GM12878 (cell line): ENCODE data around the gene IKZF1. TPM values are rescaled to one million over a fixed set of nuclear protein-coding genes. Genes with fewer than 3 reads are reported as not detected.

ENCODE experiments used
- ATF2 ChIP-seq: IDR thresholded peaks from 2 replicates; pipeline ENCODE4 v1.6.1; 2012; ENCODE audit warnings: low read length, inconsistent platforms
- BHLHE40 ChIP-seq, 2 experiments: fragments of 450-650 bp in 1 of 2; IDR thresholded peaks; 2 replicates each; pipeline ENCODE4 v1.6.1; 2011 to 2017; ENCODE audit warnings: low read depth in 2 of 2, borderline replicate concordance in 1 of 2, improper control_type of control experiment in 1 of 2, low read length in 1 of 2, mild to moderate bottlenecking in 1 of 2
- BRCA1 ChIP-seq: IDR thresholded peaks from 2 replicates; pipeline ENCODE4 v1.6.1; 2011; ENCODE audit warnings: low read depth, low read length, improper control_type of control experiment
- CBFB ChIP-seq: IDR thresholded peaks from 2 replicates; pipeline ENCODE4 v1.6.1; 2016; ENCODE audit warnings: antibody characterized with exemption, low read depth
- DPF2 ChIP-seq: fragments of 450-650 bp; IDR thresholded peaks from 2 replicates; pipeline ENCODE4 v1.6.1; 2017; ENCODE audit warnings: mild to moderate bottlenecking
- E4F1 ChIP-seq: fragments of 450-650 bp; IDR thresholded peaks from 2 replicates; pipeline ENCODE4 v1.6.1; 2018; ENCODE audit warnings: borderline replicate concordance, mild to moderate bottlenecking; ENCODE audit not compliant: partially characterized antibody
- EED ChIP-seq: sonication (generic); IDR thresholded peaks from 2 replicates; pipeline ENCODE4 v1.6.1; 2016; ENCODE audit warnings: antibody characterized with exemption, low read depth
- FOXM1 ChIP-seq: IDR thresholded peaks from 2 replicates; pipeline ENCODE4 v1.6.1; 2012; ENCODE audit warnings: low read depth, mild to moderate bottlenecking, inconsistent platforms, low read length, moderate library complexity
- IKZF2 ChIP-seq, 2 experiments: fragments of 450-650 bp; IDR thresholded peaks; 2 replicates each; pipeline ENCODE4 v1.6.1; 2017; ENCODE audit warnings: mild to moderate bottlenecking in 2 of 2, moderate library complexity in 2 of 2
- KDM1A ChIP-seq: fragments of 200-600 bp; sonication (generic); IDR thresholded peaks from 2 replicates; pipeline ENCODE4 v1.6.1; 2016; ENCODE audit warnings: borderline replicate concordance
- NBN ChIP-seq: fragments of 450-650 bp; IDR thresholded peaks from 2 replicates; pipeline ENCODE4 v1.6.1; 2016
- NR2F1 ChIP-seq: fragments of 450-650 bp; conservative IDR thresholded peaks from 2 replicates; pipeline ENCODE4 v1.6.1; 2017; ENCODE audit warnings: mild to moderate bottlenecking
- POLR2A ChIP-seq: IDR thresholded peaks from 2 replicates; pipeline ENCODE4 v1.6.1; 2011; ENCODE audit warnings: low read depth, mild to moderate bottlenecking, low read length
- RCOR1 ChIP-seq: conservative IDR thresholded peaks from 2 replicates; pipeline ENCODE4 v1.6.1; 2012; ENCODE audit warnings: low read depth, low read length, improper control_type of control experiment
- RELB ChIP-seq: fragments of 450-650 bp; IDR thresholded peaks from 2 replicates; pipeline ENCODE4 v1.6.1; 2017; ENCODE audit warnings: low read depth, mild to moderate bottlenecking, moderate library complexity
- ZNF274 ChIP-seq: IDR thresholded peaks from one replicate; pipeline ENCODE4 v1.8.0; 2011; ENCODE audit not compliant: insufficient read length, insufficient read depth
- ZNF687 ChIP-seq: fragments of 450-650 bp; IDR thresholded peaks from 2 replicates; pipeline ENCODE4 v1.6.1; 2017; ENCODE audit warnings: mild to moderate bottlenecking, moderate library complexity
- polyA plus RNA-seq, 11 experiments: library from polyadenylated mRNA; depleted of rRNA in 4 of 11; unstranded in 6 of 11; stranded (reverse) in 5 of 11; fragments of >200 nt; fragmentation: Nextera tagmentation in 4 of 11; fragmentation: Illumina TruSeq in 1 of 11; extraction: Ambion mirVana in 4 of 11; extraction: Trizol in 1 of 11; gene quantifications; 1 replicate in 1 of 11; 2 replicates in 10 of 11; pipeline versions ENCODE4 v1.2.1 to v1.2.3, GENCODE V29; 2011 to 2016; ENCODE audit warnings: inconsistent platforms in 2 of 11, missing spikeins in 2 of 11, low read depth in 1 of 11
- total RNA-seq, 4 experiments: library from RNA; depleted of rRNA in 3 of 4; stranded (reverse); fragments of >200 nt in 3 of 4; fragmentation: Illumina TruSeq in 1 of 4; extraction: Trizol in 1 of 4; gene quantifications; 2 replicates each; pipeline versions ENCODE4 v1.2.1 to v1.2.3, GENCODE V29; 2013 to 2021

Gene IKZF1
- total and polyA plus RNA-seq, 10 of the 15 experiments (the other 5 are each of a cell fraction or from before 2014, with no cell fraction given) = 27.2 to 125 (median 71.6) TPM

GRCh38 chr7:50308532-50309385 is 4.2 kb downstream of the IKZF1 start (continued):
- TF ChIP-seq BRCA1 = no peak
- TF ChIP-seq IKZF2 (IDR thresholded peaks at IDR 0.05) = peak; percentile 74 to 78
- TF ChIP-seq ATF2 = no peak
- TF ChIP-seq BHLHE40 (IDR thresholded peaks at IDR 0.05; ENCODE audit: borderline replicate concordance in 1 of 2, low read depth in 2 of 2, low read length in 1 of 2) = no peak
- 0 out of 2 replicates have a peak, but pooled peaks have one; percentile 10 for TF ChIP-seq ZNF687
- TF ChIP-seq NR2F1 = no peak
- TF ChIP-seq POLR2A = peak; percentile 37; the same call in 1 of the 2 replicates
- no peak for TF ChIP-seq KDM1A
- no peak; the same call in 1 of the 2 replicates for TF ChIP-seq FOXM1
- TF ChIP-seq E4F1 = no peak
- TF ChIP-seq EED = peak; percentile 82
- no peak for TF ChIP-seq DPF2
- peak; percentile 41; the same call in 1 of the 2 replicates for TF ChIP-seq RELB
- TF ChIP-seq ZNF274 = no peak
- 0 out of 2 replicates have a peak, but pooled peaks have one; percentile 12 for TF ChIP-seq NBN
- TF ChIP-seq CBFB = peak; percentile 10; the same call in 1 of the 2 replicates
- TF ChIP-seq RCOR1 = 0 out of 2 replicates have a peak, but pooled peaks have one; percentile 24
